IPS-NIHi7 (cell line): ENCODE results near the gene MAST4.
"Not testable (repeated sequence)": the region's sequence is repeated elsewhere in the genome, so short reads cannot be mapped to it uniquely, and the experiment has no call there.

ENCODE experiments used
- DNase-seq: peaks from one replicate; pipeline ENCODE4 v3.0.0; 2012; ENCODE audit warnings: mixed read lengths; ENCODE audit errors: extremely low spot score

Gene MAST4

DNA sequence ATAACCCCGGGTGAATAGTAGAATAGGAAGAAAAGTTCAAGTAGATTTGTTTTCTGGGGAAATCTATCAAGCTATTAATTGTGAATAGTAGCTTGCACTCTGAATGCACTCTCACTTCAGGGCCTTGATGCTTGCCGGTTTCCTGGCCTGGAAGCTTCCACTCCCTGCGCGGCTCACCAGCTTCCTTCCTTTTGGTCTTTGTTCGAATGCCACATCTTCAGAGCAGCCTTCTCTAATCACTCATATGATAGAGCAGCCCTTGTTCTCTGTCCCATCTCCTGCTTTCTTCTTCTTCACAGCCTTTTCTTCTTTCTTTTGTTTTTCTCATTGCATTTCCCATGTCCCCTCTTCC is 146.7 kb downstream of the MAST4 start:
- DNase-seq, result no peak

DNA sequence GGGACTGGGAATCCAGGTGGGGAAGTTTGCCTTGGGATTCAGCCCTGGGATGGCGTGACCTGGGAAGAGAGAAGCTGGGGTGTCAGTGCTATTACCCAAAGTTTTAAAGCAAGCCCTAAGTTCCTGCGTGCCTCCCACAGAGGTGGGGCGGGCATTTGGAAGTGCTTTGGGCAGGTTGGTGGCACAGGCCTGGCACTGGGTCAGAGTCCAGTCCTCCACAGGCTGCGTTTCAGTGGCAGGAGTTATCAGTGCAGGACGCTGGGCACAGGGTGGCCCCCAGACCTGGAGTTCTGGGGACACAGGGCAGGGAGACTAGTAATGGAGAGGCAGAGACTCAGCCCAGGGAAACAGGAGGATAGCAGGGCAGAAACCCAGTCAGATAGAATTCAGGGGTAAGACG is 147.2 kb downstream of the MAST4 start:
- DNase-seq, result no peak

DNA sequence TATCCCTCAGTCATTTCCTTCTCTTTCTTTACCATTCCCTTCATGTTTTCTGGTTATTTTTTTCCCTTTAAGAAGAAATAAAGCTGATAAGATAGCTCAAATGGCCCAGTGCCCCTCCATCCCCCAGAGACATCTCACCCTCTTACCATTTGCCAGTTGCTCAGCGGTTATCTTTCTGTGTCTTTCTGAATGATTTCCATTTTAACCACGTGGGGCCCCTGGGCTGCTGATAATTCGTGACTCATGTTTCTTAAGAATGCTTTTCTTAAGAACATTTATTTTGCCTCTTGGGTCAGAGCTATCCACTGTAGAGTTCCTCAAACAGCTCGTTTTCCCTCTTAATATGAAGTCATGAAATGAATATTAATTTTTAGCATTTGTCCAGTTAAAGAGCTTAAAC is 147.8 kb downstream of the MAST4 start:
- no peak for DNase-seq

DNA sequence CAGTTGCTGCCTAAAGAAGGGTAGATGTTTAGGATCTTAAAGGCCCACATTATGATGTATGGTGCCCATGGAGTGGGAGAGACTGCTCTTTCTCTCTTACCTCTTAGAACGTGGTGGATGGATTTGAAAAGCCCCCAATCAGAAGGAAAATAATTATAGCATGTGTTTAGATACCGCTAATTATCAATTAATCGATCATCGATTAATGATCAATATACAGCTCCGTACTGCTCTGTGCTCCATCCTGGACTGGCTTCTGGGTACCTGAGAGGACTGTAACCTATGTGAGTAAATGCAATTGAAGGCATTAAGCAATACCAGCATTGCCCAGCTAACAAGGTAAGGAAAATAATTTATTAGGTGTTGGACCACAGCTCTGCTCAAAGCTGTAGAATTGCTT is 149.1 kb downstream of the MAST4 start:
- DNase-seq, result no peak

DNA sequence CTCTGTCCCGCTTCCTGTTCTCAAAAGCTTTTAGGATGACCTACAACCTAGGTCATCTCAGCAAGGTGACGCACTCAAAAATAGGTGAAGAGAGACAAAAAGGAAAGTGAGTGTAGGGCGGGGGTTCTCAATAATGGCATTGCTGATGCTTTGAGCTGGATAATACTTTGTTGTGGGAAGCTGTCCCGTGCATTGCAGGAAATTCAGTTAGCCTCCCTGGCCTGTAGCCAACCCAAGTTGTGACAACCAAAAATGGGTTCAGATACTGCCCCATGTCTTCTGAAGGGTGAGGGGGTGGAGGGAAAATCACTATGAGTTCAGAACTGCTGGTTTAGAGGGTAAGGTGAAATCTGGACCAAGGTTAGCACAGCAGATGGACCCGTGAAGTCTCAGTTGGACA is 151.4 kb downstream of the MAST4 start:
- no peak for DNase-seq

DNA sequence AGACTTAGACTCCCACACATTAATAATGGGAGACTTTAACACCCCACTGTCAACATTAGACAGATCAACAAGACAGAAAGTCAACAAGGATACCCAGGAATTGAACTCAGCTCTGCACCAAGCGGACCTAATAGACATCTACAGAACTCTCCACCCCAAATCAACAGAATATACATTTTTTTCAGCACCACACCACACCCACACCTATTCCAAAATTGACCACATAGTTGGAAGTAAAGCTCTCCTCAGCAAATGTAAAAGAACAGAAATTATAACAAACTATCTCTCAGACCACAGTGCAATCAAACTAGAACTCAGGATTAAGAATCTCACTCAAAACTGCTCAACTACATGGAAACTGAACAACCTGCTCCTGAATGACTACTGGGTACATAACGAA is 156.5 kb downstream of the MAST4 start:
- DNase-seq, result not testable (repeated sequence)

DNA sequence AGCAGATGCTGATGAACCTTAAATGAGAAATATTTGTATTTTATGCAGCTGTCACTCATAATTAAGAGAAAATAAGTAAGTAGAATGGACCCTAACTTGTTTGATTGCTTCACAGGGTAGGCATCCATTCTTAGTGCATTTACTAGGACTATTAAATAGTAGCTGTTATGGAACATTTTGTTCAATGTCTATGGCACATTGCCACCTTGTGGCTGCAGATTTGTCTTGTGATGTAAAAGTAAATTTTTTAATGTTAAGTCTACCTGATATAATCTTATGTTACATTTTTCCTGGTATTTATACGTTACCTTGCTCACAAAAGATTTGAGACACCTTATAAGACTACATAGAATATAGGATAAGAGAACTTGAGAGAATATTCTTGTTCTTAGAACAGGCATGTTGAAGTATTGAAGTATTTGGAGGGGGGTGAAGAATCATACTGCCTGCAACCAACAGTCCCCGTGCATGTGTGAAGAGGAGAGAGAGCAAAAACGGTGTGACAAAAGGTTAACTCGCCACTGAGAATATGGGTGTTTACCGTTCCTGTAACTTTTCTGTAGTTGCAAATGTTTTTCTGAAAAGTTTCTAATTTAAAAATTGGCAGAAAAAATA is 161.1 kb downstream of the MAST4 start:
- DNase-seq, result peak; percentile 21

DNA sequence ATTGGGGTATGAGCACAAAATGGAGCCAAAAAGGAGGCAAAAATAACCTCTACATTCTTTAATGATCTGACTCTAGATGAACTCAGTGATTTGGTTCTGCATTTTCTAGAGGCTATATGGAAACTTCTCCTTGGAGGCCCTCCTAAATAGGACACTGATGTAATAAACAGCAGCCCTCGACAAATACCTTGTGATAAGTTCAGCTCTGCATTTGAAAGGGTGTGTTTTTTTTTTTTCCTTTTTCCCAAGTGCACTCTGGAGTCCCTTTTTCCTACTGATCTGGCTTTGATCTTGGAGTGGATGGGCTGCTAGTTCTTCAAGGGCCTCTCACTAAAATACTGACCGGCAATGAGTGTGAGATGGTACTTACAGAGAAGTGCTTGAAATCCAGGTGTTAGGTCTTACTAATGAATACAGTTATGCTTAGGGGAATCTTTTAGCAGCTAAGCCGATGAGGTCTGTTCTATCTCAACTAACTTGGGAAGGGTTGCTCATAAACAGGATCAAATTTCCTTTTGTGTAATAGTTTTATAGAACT is 161.7 kb downstream of the MAST4 start:
- no peak for DNase-seq

DNA sequence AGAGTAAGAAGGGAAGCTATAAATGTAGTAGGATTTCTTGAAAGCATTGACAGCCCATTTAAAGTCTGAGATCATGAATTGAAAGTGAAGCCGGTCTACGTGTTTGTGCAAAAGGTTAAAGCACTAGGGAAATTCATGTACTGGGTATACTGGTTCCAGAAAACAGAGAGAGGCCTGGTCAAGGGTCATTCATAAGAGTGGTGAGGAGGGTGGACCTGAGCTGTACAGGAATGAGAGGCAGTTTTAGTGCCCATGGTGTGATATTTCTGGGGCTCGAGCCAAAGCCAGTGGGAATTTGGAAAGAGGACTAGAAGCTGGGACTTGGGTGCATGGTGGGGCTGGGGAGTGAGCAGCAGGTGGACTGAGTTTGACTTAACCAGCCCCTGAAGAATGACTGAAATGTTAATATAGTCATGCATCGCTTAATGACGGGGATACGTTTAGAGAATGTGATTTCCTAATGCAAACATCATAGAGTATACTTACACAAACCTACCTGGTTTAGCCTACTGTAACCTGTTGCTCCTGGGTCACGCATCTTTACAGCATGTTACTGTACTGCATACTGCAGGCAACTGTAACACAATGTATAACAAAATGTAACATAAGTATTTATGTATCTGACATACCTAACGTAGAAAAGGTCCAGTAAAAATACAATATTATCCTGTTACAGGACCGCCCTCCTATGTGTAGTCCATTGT is 173.0 kb downstream of the MAST4 start:
- no peak for DNase-seq

DNA sequence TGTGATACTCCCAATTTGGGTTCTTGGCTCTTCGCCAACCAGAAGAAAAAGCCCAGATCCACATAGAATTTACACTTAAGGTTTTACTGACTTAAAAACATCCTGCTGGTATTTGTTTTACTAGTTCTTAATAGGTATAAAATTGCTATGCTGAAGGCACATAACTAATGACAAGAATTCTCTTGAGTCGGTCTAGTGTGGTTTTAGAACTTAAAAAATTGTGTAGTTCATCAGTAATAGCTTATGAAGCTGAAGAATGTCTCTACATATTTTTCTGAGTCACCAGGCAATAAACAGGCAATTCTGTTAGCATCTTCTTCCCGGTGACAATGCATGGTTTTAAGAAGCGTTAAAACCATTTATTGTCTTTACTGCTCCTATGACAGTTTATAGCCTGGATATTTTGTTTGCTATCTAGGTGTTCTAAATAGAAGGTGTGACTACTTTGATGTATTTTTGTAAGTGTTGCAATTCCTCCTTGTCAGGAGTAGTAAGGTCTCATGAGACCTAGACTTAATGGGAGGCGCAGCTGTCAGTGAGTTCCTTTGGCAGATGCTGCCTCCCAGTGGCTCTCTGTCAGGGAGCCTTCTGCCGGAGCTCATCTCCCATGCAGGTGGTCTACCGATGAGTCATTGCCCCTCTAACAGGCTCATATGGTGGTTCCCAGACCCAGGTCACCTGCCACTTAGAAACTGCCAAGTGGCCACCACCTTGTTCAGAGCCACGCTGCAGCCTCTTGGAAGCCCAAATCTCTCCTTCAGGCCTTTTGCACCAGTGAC is 173.8 kb downstream of the MAST4 start:
- DNase-seq, result peak; percentile 80

DNA sequence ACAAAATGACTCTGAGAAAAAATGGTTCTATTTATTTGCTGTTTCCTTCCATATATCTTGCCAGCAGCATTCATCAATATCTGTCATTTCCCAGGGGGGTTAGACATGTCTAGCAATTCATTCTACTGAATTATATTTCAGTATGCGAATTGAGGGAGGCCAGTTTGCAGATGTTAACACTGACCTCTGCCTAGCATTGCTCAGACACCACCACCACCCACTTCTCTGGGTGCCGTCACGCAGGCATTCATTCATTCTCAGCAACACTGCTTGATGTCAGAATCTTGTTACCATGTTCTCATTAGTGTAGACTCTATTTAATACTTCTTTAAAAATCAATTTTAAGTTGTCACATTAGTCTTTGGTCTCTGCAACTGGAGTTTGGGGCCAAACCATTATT is 181.7 kb downstream of the MAST4 start:
- DNase-seq, result no peak

DNA sequence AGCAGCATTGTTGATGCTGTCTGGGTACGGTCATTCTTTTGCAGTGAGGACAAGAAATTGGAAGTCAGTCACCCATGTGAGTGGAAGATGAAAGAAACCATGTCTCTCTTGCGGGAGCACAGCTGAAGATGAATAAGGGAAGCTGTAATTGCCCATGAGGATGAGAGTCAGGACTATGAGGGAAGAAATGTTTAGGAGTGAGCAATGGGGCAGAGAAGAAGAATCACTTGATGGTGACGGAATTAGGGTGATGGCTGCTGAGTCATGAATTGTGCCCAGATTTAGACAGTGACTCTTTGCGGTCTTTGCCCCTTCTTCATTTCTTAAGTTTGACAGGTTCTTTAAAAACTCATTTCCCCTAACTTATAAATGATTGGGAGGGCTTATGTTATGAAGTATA is 183.3 kb downstream of the MAST4 start:
- DNase-seq, result no peak

DNA sequence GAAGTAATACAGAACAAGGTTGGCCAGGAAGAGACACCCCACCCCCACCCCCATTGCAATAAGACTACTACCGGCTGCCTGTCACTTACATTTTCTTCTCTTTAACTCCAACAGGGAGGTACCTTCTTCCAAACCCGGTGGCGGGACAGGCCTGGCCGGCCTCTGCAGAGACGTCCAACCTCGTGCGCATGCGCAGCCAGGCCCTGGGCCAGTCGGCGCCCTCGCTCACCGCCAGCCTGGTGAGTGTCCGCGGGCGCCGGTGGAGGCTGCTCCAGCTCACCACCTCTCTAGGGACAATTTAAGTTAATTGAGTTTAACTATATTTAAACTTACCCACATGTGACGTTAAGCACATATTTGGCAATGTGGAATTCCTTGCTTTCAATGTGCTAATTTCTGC is 192.4 kb downstream of the MAST4 start:
- no peak for DNase-seq

DNA sequence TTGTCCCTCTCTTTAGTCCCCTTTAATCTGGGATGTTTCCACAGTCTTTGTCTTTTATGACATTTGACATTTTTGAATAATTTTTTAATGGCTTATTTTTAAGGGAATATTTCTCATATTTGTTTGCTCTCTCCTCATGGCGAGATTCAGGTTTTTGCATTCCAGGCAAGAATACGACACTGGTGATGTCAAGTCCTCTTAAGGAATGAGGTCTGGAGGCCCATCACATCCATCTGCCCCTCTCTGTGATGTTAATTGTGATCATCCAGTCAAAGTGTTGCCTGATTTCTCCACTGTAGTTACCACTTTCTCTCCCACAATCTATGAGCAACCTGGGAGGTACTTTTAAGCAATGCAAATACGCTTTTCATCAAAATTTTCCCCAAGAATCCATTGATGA is 193.2 kb downstream of the MAST4 start:
- DNase-seq, result peak; percentile 16

DNA sequence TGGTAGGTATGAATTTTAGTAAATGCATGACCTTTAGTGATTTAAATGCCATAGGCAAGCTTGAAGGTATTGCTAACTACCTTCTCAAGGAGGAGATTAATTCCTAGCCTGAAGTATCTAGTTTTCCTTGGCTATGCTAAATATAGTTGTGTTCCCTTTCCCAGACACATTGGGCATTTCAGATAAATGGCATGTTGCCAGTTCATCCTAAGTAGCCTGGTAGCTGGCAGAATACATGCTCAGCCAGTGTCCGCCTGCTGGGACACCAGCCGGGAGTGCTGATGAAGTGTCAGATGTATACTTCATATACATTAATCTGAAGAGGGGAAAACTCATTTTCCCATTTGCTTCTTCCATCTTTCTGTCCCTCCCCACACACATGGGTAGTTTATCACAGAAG is 196.9 kb downstream of the MAST4 start:
- DNase-seq, result no peak

DNA sequence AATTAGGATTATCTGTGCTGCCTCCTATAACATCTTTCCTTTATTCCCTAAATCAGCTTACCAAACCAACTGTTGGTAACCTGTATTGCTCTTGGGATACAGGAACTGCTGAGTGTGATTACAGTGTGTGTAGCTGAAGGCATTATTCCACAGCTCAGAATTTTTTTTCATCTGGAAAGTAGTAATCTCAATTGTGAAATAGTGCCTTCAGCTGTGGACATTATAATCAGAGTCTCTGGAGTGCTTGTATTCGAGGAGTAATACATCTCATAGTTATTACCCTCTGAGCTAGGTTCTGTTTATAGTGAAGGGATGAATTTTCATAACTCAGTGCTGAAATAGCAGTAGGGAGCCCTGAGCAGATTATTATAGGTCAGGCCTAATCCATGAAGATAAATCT is 199.5 kb downstream of the MAST4 start:
- no peak for DNase-seq

DNA sequence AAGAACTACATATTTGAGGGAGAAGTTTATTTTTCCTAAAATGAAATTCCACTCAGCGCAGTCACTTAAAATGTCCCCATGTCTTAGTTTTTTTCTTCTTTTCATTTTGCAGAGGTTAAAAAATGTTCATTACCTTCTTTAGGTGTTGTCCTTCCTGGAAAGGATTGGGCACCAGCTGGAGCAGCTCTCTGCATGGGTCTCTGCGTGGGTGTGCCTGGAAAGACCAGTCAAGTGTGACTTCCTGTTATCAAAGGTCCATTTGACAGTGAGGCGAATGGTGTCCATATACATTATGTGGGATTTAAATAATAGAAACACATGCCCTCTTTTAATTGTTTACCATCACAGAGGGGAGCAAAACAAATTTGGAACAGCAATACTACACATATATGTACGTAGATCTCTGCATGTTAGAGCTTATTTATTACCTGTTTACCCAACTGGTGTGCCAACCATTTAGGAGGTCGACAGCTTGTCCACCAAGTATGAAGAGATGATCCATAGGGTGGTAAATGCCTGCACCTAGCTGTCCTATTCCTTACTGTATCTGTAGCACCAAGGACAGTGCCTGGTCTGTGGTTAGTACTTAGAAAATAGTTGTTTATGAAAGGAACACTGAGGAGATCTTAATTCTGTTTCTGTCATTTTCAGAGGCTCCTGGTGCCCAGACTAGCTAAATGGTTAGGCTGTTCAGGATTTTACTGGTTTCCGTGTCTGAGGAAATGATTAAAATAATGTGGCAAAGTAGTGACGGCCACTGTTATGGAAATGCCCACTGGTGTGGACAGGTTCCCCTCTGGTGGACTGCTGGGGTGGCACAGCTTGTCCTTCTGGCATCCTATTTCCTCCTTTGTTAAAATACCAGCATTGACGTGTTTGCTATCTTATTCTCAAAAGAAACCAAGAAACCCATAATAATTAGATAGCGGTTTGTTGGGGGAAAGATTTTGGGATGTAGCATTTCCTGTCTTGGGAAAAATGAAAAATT is 200.4 kb downstream of the MAST4 start:
- DNase-seq, result no peak

DNA sequence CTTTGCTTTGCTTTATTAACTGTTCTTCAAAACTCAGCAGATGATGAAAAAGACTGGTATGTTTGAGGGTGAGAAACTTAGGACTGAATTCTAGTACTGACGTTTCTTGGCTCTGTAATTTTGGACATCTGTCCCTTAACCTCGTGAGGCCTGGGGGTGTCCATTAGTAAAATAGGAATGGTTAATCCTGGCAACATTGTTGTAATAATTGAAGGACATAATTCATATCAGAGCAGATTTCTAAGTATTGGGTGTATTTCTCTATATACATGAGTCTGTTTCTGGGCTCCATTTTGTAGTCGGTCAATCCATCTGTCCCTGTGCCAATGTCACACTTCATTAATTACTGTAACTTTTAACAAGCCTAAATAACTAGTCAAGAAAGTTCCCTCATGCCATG is 206.7 kb downstream of the MAST4 start:
- no peak for DNase-seq

DNA sequence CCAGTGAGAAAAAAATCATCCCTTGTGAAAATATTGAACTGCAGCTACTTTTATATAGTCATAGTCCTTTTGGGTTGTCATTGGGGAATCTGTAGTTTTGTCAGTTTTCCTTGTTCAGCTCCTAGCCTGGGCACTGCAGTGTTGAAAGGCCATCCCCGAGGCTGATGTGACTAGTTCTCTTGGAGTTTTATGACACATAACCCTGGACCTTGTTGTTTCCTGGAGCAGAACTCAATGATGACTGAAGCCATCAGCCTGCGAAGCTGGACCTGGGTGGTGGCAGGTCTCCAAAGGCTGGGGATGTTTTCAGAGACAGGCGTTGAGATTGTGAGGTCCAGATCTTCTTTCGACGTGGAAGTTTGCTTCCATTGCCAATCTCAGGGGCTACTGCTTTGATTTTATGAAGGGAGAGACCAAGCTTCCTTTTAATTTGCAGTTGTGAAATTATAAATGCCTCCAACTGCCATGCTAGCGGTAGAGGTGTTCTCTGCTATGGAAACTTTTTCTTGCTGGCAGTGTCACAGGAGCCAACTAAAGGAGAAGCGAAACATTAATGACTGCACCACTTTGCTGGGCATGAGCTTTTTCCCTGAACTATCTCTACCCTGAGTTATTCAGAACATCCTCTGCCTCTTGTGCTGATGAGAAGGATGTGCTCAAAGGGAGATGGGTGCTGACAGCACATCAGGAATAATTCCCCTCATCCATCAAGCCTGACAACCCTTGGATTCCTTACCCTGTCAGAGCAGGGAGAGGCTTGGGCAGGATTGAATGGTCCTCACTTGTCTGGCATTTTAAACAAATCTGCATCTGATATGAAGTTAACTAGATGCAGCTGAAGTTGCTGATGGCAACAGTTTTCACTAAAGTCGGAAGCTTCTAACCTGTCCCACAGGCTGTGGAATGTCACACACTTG is 209.6 kb downstream of the MAST4 start:
- no peak for DNase-seq

DNA sequence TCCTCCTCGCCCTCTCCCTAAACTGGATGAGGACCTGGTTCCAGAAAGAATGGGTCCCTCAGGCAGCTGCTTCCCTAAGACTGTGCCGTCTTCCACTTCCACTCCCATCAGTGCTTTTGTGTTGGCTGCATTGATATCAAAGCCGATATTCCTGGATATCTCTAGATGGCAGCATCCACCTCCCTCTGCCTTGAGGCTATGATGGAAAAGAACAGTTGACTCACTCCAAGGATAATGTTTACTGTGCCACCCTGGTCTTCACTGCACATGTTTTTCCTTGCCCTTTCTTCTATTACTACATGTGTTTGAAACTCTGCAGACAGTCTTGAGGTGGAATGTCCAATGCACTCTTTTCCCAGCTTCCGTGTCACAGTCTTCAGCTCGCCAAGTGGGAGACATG is 211.6 kb downstream of the MAST4 start:
- peak; percentile 28 for DNase-seq

DNA sequence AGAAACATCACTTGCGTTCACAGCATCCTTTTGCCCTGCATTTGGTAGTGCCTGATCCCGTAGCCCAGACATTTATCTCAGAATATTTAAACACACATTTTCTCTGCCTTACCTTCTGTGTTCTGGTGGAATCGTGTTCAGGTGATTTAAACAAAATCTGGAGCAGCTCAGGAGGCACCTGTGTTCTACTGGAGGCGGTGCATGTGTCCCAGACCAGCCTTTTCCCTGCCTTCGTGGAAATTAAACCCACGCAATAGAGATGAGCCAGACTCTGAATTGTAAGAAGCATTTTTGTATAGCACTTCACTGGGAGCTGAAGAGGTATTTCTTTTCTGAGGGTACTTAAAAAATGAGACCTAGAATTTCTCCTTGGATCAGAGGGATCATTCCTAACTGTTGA is 212.5 kb downstream of the MAST4 start:
- no peak for DNase-seq
